GM23338 (cell line): ENCODE results near the gene SLC30A10. TPM values are rescaled to one million over a fixed set of nuclear protein-coding genes. Genes with fewer than 3 reads are reported as not detected.

Experiments
- ATAC-seq: fragments of 200-7000 bp; cut with Tn5 transposase; 3 replicates; pipeline ENCODE4 v1.9.1; 2020
- DNase-seq: peaks from one replicate; pipeline ENCODE4 v3.0.0-alpha.2; 2015; ENCODE audit warnings: low spot score
- H2AFZ ChIP-seq: fragments of 200-600 bp; sonication (generic); 2 replicates; pipeline ENCODE4 v1.8.0; 2016; ENCODE audit warnings: antibody characterized with exemption, mild to moderate bottlenecking, moderate library complexity
- H3F3A ChIP-seq: fragments of 200-600 bp; sonication (generic); replicated peaks from 2 replicates; pipeline ENCODE4 v1.8.0; 2017; ENCODE audit warnings: antibody characterized with exemption, mixed run types, low read depth
- H3K27ac ChIP-seq: fragments of 200-600 bp; sonication (generic); 2 replicates; pipeline ENCODE4 v1.6.1; 2016; ENCODE audit warnings: low read depth
- H3K27me3 ChIP-seq: fragments of 200-600 bp; sonication (generic); 2 replicates; pipeline ENCODE4 v1.8.0; 2016; ENCODE audit warnings: mild to moderate bottlenecking, mixed run types, moderate library complexity; ENCODE audit not compliant: insufficient read depth
- H3K36me3 ChIP-seq: fragments of 200-600 bp; sonication (generic); 2 replicates; pipeline ENCODE4 v1.8.0; 2016; ENCODE audit warnings: mild to moderate bottlenecking; ENCODE audit not compliant: insufficient read depth
- H3K4me1 ChIP-seq: fragments of 200-600 bp; sonication (generic); 2 replicates; pipeline ENCODE4 v1.8.0; 2016; ENCODE audit warnings: mild to moderate bottlenecking, moderate library complexity; ENCODE audit not compliant: insufficient read depth
- H3K4me2 ChIP-seq: fragments of 200-600 bp; sonication (generic); 2 replicates; pipeline ENCODE4 v1.7.1; 2017; ENCODE audit warnings: mixed run types
- H3K4me3 ChIP-seq: fragments of 200-600 bp; sonication (generic); 2 replicates; pipeline ENCODE4 v1.6.1; 2016; ENCODE audit warnings: mixed run types
- H3K79me2 ChIP-seq: fragments of 200-600 bp; sonication (generic); replicated peaks from 2 replicates; pipeline ENCODE4 v1.8.0; 2017; ENCODE audit warnings: mild to moderate bottlenecking; ENCODE audit not compliant: insufficient read depth
- H3K9me2 ChIP-seq: fragments of 200-600 bp; sonication (generic); 2 replicates; pipeline ENCODE4 v1.8.0; 2017; ENCODE audit not compliant: insufficient read depth
- H4K20me1 ChIP-seq: fragments of 200-600 bp; sonication (generic); replicated peaks from 2 replicates; pipeline ENCODE4 v1.8.0; 2017; ENCODE audit warnings: mild to moderate bottlenecking; ENCODE audit not compliant: insufficient read depth
- H3K27ac Mint-ChIP-seq: 2 replicates; pipeline ENCODE4 v1.8.0; 2020; ENCODE audit warnings: inconsistent platforms, mild to moderate bottlenecking, moderate library complexity, mixed read lengths
- H3K27me3 Mint-ChIP-seq: 3 replicates; pipeline ENCODE4 v1.8.0; 2022; ENCODE audit warnings: low read depth, mild to moderate bottlenecking, moderate library complexity, mixed read lengths, inconsistent platforms; ENCODE audit not compliant: insufficient read depth, poor library complexity
- H3K36me3 Mint-ChIP-seq: 3 replicates; pipeline ENCODE4 v1.8.0; 2021; ENCODE audit warnings: low read depth, mild to moderate bottlenecking, inconsistent platforms, moderate library complexity, mixed read lengths
- H3K4me1 Mint-ChIP-seq: 3 replicates; pipeline ENCODE4 v1.8.0; 2020; ENCODE audit warnings: mild to moderate bottlenecking, inconsistent platforms, mixed read lengths
- H3K4me3 Mint-ChIP-seq: 3 replicates; pipeline ENCODE4 v1.8.0; 2021; ENCODE audit warnings: moderate library complexity, mild to moderate bottlenecking, inconsistent platforms, mixed read lengths
- H3K9me3 Mint-ChIP-seq: 3 replicates; pipeline ENCODE4 v1.8.0; 2020; ENCODE audit warnings: moderate library complexity, mild to moderate bottlenecking, inconsistent platforms, mixed read lengths
- CREB1 ChIP-seq: fragments of 250-450 bp; sonication (Bioruptor Pico); IDR thresholded peaks from 2 replicates; pipeline ENCODE4 v1.5.0; 2020; ENCODE audit warnings: low read depth, mild to moderate bottlenecking, moderate library complexity
- EZH2 ChIP-seq: fragments of 200-600 bp; sonication (generic); IDR thresholded peaks from one replicate; pipeline ENCODE4 v1.8.0; 2017; ENCODE audit warnings: antibody characterized with exemption, mild to moderate bottlenecking, low read depth; ENCODE audit not compliant: unreplicated experiment
- JUNB ChIP-seq: IDR thresholded peaks from one replicate; pipeline ENCODE4 v1.6.1; 2016; ENCODE audit warnings: antibody characterized with exemption; ENCODE audit not compliant: unreplicated experiment
- NANOG ChIP-seq: IDR thresholded peaks from 2 replicates; pipeline ENCODE4 v1.6.1; 2016; ENCODE audit warnings: antibody characterized with exemption, borderline replicate concordance
- STAT1 ChIP-seq: IDR thresholded peaks from one replicate; pipeline ENCODE4 v1.6.1; 2016; ENCODE audit warnings: antibody characterized with exemption; ENCODE audit not compliant: unreplicated experiment
- ZNF114 ChIP-seq: fragments of 250-450 bp; sonication (Bioruptor Pico); IDR thresholded peaks from 2 replicates; pipeline ENCODE4 v1.5.0; 2020; ENCODE audit warnings: mild to moderate bottlenecking, moderate library complexity
- ZNF331 ChIP-seq: fragments of 250-450 bp; sonication (Bioruptor Pico); IDR thresholded peaks from 2 replicates; pipeline ENCODE4 v1.5.0; 2020; ENCODE audit warnings: low read depth, mild to moderate bottlenecking, moderate library complexity
- polyA plus RNA-seq: library from polyadenylated mRNA; unstranded; fragments of >200 nt; fragmentation: Nextera tagmentation; extraction: Ambion mirVana; gene quantifications from 2 replicates; pipeline ENCODE4 v1.2.1, GENCODE V29; 2016
- total RNA-seq: library from RNA; depleted of rRNA; stranded (reverse); fragments of >200 nt; shearing (Covaris generic); gene quantifications from 2 replicates; pipeline ENCODE4 v1.2.3, GENCODE V29; 2014
- TF ChIP-seq, protein P1 (sequence below), 2 experiments: fragments of 200-600 bp in 1 of 2; sonication (generic) in 1 of 2; conservative IDR thresholded peaks; 2 replicates each; pipeline versions ENCODE4 v1.5.1 to v1.6.1; 2016 to 2017; ENCODE audit warnings: antibody characterized with exemption in 2 of 2, low read depth in 2 of 2, mild to moderate bottlenecking in 2 of 2, moderate library complexity in 1 of 2
- TF ChIP-seq, protein P2 (sequence below): IDR thresholded peaks from 2 replicates; pipeline ENCODE4 v1.6.1; 2016; ENCODE audit warnings: antibody characterized with exemption
- TF ChIP-seq, protein P3 (sequence below): IDR thresholded peaks from one replicate; pipeline ENCODE4 v1.6.1; 2018; ENCODE audit warnings: antibody characterized with exemption; ENCODE audit not compliant: unreplicated experiment
- TF ChIP-seq, protein P4 (sequence below): fragments of 250-450 bp; sonication (Bioruptor Pico); IDR thresholded peaks from 2 replicates; pipeline ENCODE4 v1.5.0; 2020; ENCODE audit warnings: mild to moderate bottlenecking, moderate library complexity

SLC30A10 gene
- total and polyA plus RNA-seq, 2 experiments from 2014 or later = 0.47 to 1.1 TPM

DNA sequence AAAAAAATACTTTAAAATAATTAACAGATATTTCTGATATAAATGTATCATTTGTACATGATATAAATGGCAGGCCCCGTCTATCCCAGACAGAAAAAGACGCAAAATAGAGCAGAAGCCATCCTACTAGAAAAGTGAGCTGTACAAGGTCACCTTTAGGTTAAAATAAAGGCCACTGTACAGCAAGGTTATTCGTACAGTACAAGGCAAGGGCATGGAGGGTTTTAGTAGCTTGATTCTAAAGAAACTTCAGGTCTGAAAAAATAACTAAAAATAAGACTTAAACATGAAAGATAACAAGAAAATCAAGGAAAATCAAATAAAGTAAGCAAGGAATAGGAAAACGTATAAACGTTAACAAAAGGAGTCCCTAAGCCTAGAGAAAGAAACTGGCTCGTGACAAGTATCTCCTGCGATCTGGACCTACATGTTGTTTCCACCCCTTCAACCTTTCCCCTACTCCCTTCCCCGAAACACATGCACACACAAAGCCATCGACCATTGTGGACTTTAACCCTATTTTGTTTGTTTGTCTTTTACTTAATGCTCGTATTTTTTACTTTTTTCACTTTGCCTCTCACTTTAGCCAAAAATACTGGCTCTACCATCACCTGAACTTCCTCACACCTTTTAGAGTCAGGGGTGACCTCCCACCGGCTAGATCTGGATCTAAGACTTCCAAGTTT lies 26.5 kb upstream of the SLC30A10 start:
- no peaks in the 10 kb centered on the region for H3K36me3 ChIP-seq
- no peaks in the 10 kb centered on the region for H3F3A ChIP-seq
- no peaks in the 10 kb centered on the region for H3K4me1 ChIP-seq
- H3K27me3 ChIP-seq = no peaks in the 10 kb centered on the region
- H3K27ac Mint-ChIP-seq = no peak overlapping the region
- no peaks in the 10 kb centered on the region for H4K20me1 ChIP-seq
- TF ChIP-seq JUNB = no peak
- TF ChIP-seq ZNF114 (CRISPR knock-in tag) = no peak
- TF ChIP-seq EZH2 = no peak
- TF ChIP-seq, protein P1, sequence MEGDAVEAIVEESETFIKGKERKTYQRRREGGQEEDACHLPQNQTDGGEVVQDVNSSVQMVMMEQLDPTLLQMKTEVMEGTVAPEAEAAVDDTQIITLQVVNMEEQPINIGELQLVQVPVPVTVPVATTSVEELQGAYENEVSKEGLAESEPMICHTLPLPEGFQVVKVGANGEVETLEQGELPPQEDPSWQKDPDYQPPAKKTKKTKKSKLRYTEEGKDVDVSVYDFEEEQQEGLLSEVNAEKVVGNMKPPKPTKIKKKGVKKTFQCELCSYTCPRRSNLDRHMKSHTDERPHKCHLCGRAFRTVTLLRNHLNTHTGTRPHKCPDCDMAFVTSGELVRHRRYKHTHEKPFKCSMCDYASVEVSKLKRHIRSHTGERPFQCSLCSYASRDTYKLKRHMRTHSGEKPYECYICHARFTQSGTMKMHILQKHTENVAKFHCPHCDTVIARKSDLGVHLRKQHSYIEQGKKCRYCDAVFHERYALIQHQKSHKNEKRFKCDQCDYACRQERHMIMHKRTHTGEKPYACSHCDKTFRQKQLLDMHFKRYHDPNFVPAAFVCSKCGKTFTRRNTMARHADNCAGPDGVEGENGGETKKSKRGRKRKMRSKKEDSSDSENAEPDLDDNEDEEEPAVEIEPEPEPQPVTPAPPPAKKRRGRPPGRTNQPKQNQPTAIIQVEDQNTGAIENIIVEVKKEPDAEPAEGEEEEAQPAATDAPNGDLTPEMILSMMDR (conservative IDR thresholded peaks at IDR 0.05; ENCODE audit: low read depth in 2 of 2) = no peak
- no peak for TF ChIP-seq STAT1
- TF ChIP-seq, protein P2, sequence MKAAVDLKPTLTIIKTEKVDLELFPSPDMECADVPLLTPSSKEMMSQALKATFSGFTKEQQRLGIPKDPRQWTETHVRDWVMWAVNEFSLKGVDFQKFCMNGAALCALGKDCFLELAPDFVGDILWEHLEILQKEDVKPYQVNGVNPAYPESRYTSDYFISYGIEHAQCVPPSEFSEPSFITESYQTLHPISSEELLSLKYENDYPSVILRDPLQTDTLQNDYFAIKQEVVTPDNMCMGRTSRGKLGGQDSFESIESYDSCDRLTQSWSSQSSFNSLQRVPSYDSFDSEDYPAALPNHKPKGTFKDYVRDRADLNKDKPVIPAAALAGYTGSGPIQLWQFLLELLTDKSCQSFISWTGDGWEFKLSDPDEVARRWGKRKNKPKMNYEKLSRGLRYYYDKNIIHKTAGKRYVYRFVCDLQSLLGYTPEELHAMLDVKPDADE = no peak
- TF ChIP-seq NANOG = no peak
- TF ChIP-seq, protein P3, sequence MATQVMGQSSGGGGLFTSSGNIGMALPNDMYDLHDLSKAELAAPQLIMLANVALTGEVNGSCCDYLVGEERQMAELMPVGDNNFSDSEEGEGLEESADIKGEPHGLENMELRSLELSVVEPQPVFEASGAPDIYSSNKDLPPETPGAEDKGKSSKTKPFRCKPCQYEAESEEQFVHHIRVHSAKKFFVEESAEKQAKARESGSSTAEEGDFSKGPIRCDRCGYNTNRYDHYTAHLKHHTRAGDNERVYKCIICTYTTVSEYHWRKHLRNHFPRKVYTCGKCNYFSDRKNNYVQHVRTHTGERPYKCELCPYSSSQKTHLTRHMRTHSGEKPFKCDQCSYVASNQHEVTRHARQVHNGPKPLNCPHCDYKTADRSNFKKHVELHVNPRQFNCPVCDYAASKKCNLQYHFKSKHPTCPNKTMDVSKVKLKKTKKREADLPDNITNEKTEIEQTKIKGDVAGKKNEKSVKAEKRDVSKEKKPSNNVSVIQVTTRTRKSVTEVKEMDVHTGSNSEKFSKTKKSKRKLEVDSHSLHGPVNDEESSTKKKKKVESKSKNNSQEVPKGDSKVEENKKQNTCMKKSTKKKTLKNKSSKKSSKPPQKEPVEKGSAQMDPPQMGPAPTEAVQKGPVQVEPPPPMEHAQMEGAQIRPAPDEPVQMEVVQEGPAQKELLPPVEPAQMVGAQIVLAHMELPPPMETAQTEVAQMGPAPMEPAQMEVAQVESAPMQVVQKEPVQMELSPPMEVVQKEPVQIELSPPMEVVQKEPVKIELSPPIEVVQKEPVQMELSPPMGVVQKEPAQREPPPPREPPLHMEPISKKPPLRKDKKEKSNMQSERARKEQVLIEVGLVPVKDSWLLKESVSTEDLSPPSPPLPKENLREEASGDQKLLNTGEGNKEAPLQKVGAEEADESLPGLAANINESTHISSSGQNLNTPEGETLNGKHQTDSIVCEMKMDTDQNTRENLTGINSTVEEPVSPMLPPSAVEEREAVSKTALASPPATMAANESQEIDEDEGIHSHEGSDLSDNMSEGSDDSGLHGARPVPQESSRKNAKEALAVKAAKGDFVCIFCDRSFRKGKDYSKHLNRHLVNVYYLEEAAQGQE = no peak
- no peak for TF ChIP-seq CREB1 (CRISPR knock-in tag)
- TF ChIP-seq ZNF331 (CRISPR knock-in tag) = no peak
- TF ChIP-seq, protein P4, sequence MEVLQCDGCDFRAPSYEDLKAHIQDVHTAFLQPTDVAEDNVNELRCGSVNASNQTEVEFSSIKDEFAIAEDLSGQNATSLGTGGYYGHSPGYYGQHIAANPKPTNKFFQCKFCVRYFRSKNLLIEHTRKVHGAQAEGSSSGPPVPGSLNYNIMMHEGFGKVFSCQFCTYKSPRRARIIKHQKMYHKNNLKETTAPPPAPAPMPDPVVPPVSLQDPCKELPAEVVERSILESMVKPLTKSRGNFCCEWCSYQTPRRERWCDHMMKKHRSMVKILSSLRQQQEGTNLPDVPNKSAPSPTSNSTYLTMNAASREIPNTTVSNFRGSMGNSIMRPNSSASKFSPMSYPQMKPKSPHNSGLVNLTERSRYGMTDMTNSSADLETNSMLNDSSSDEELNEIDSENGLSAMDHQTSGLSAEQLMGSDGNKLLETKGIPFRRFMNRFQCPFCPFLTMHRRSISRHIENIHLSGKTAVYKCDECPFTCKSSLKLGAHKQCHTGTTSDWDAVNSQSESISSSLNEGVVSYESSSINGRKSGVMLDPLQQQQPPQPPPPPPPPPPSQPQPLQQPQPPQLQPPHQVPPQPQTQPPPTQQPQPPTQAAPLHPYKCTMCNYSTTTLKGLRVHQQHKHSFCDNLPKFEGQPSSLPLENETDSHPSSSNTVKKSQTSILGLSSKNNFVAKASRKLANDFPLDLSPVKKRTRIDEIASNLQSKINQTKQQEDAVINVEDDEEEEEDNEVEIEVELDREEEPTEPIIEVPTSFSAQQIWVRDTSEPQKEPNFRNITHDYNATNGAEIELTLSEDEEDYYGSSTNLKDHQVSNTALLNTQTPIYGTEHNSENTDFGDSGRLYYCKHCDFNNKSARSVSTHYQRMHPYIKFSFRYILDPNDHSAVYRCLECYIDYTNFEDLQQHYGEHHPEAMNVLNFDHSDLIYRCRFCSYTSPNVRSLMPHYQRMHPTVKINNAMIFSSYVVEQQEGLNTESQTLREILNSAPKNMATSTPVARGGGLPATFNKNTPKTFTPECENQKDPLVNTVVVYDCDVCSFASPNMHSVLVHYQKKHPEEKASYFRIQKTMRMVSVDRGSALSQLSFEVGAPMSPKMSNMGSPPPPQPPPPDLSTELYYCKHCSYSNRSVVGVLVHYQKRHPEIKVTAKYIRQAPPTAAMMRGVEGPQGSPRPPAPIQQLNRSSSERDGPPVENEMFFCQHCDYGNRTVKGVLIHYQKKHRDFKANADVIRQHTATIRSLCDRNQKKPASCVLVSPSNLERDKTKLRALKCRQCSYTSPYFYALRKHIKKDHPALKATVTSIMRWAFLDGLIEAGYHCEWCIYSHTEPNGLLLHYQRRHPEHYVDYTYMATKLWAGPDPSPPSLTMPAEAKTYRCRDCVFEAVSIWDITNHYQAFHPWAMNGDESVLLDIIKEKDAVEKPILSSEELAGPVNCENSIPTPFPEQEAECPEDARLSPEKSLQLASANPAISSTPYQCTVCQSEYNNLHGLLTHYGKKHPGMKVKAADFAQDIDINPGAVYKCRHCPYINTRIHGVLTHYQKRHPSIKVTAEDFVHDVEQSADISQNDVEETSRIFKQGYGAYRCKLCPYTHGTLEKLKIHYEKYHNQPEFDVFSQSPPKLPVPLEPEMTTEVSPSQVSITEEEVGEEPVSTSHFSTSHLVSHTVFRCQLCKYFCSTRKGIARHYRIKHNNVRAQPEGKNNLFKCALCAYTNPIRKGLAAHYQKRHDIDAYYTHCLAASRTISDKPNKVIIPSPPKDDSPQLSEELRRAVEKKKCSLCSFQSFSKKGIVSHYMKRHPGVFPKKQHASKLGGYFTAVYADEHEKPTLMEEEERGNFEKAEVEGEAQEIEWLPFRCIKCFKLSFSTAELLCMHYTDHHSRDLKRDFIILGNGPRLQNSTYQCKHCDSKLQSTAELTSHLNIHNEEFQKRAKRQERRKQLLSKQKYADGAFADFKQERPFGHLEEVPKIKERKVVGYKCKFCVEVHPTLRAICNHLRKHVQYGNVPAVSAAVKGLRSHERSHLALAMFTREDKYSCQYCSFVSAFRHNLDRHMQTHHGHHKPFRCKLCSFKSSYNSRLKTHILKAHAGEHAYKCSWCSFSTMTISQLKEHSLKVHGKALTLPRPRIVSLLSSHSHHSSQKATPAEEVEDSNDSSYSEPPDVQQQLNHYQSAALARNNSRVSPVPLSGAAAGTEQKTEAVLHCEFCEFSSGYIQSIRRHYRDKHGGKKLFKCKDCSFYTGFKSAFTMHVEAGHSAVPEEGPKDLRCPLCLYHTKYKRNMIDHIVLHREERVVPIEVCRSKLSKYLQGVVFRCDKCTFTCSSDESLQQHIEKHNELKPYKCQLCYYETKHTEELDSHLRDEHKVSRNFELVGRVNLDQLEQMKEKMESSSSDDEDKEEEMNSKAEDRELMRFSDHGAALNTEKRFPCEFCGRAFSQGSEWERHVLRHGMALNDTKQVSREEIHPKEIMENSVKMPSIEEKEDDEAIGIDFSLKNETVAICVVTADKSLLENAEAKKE (CRISPR knock-in tag) = no peak
- no peaks in the 10 kb centered on the region; the same call in 2 of the 3 replicates for H3K9me3 Mint-ChIP-seq
- no peak overlapping the region for H3K4me2 ChIP-seq
- H3K4me3 Mint-ChIP-seq = no peak overlapping the region
- no peaks in the 10 kb centered on the region for H3K9me2 ChIP-seq
- no peaks in the 10 kb centered on the region for H3K36me3 Mint-ChIP-seq
- peak overlapping the region; percentile 86; the same call in 1 of the 2 replicates for H2AFZ ChIP-seq
- H3K4me3 ChIP-seq = no peak overlapping the region
- no peaks in the 10 kb centered on the region for H3K79me2 ChIP-seq
- DNase-seq = no peak
- no peaks in the 10 kb centered on the region for H3K4me1 Mint-ChIP-seq
- H3K27ac ChIP-seq = no peak overlapping the region
- ATAC-seq = no peak
- no peaks in the 10 kb centered on the region for H3K27me3 Mint-ChIP-seq
